BE2C (cell line): ENCODE data around the gene PAX2.

Experiments
- DNase-seq: peaks from one replicate; pipeline ENCODE4 v3.0.0-alpha.2; 2020
- H3K27me3 ChIP-seq: fragments of 250-450 bp; sonication (Bioruptor Pico); 2 replicates; pipeline ENCODE4 v1.5.1; 2020; ENCODE audit warnings: mild to moderate bottlenecking
- H3K36me3 ChIP-seq: fragments of 250-450 bp; sonication (Bioruptor Pico); 2 replicates; pipeline ENCODE4 v1.5.1; 2020; ENCODE audit warnings: mild to moderate bottlenecking
- H3K4me1 ChIP-seq: fragments of 250-450 bp; sonication (Bioruptor Pico); 2 replicates; pipeline ENCODE4 v1.5.1; 2020
- H3K4me3 ChIP-seq: 2 replicates; pipeline ENCODE4 v1.5.1; 2011; ENCODE audit warnings: low read depth, low read length
- H3K9me3 ChIP-seq: fragments of 250-450 bp; sonication (Bioruptor Pico); 2 replicates; pipeline ENCODE4 v1.5.1; 2020
- CTCF ChIP-seq: IDR thresholded peaks from 2 replicates; pipeline ENCODE4 v1.5.1; 2012; ENCODE audit warnings: mild to moderate bottlenecking, low read depth, low read length

The PAX2 gene

GRCh38 chr10:100773646-100774045 is 28.3 kb downstream of the PAX2 start:
- no peak for DNase-seq
- H3K9me3 ChIP-seq, result no peaks in the 10 kb centered on the region
- no peaks in the 10 kb centered on the region for H3K27me3 ChIP-seq
- TF ChIP-seq CTCF, result no peak
- no peak overlapping the region for H3K4me3 ChIP-seq
- peaks cover 3% of the 10 kb centered on the region; the same call in 1 of the 2 replicates for H3K4me1 ChIP-seq
- H3K36me3 ChIP-seq, result no peaks in the 10 kb centered on the region

- no peaks in the 10 kb centered on the region for H3K9me3 ChIP-seq
- H3K4me1 ChIP-seq, result peaks cover 3% of the 10 kb centered on the region; the same call in 1 of the 2 replicates
- no peak overlapping the region for H3K4me3 ChIP-seq
- no peaks in the 10 kb centered on the region for H3K27me3 ChIP-seq
- DNase-seq, result no peak
- no peak for TF ChIP-seq CTCF
- no peaks in the 10 kb centered on the region for H3K36me3 ChIP-seq
These were observed 28.8 kb downstream of the PAX2 start for GRCh38 chr10:100774223-100774622.

- no peak for TF ChIP-seq CTCF
- H3K27me3 ChIP-seq, result no peaks in the 10 kb centered on the region
- peaks cover 3% of the 10 kb centered on the region; the same call in 1 of the 2 replicates for H3K4me1 ChIP-seq
- no peak for DNase-seq
- no peak overlapping the region for H3K4me3 ChIP-seq
- H3K36me3 ChIP-seq, result no peaks in the 10 kb centered on the region
- H3K9me3 ChIP-seq, result no peaks in the 10 kb centered on the region
These were observed 29.5 kb downstream of the PAX2 start for GRCh38 chr10:100774876-100775275.

- Histone ChIP-seq H3K9me3 (no peaks in the 10 kb centered on the region), H3K4me1 (peaks cover 3% of the 10 kb centered on the region; the same call in 1 of the 2 replicates), H3K36me3 (no peaks in the 10 kb centered on the region), H3K27me3 (no peaks in the 10 kb centered on the region), H3K4me3 (no peak overlapping the region)
- DNase-seq, result no peak
- no peak for TF ChIP-seq CTCF
These were observed 30.0 kb downstream of the PAX2 start for GRCh38 chr10:100775386-100775785.

- H3K4me3 ChIP-seq, result no peak overlapping the region
- no peak for TF ChIP-seq CTCF
- H3K27me3 ChIP-seq, result no peaks in the 10 kb centered on the region
- H3K4me1 ChIP-seq, result peaks cover 3% of the 10 kb centered on the region; the same call in 1 of the 2 replicates
- no peaks in the 10 kb centered on the region for H3K9me3 ChIP-seq
- DNase-seq, result no peak
- H3K36me3 ChIP-seq, result no peaks in the 10 kb centered on the region
These were observed 30.5 kb downstream of the PAX2 start for GRCh38 chr10:100775871-100776270.

GRCh38 chr10:100776671-100777070 is 31.3 kb downstream of the PAX2 start:
- H3K36me3 ChIP-seq, result no peaks in the 10 kb centered on the region
- no peak for DNase-seq
- TF ChIP-seq CTCF, result no peak
- no peaks in the 10 kb centered on the region for H3K9me3 ChIP-seq
- no peak overlapping the region for H3K4me3 ChIP-seq
- peaks cover 3% of the 10 kb centered on the region; the same call in 1 of the 2 replicates for H3K4me1 ChIP-seq
- H3K27me3 ChIP-seq, result no peaks in the 10 kb centered on the region
